ENCODE data around the gene C2orf80. TPM values are rescaled to one million over a fixed set of nuclear protein-coding genes. Genes with fewer than 3 reads are reported as not detected.
A peak's percentile ranks its signal among the peaks of the same experiment; 100 is the strongest.

Gene C2orf80
- total and polyA plus RNA-seq, 9 of the 15 experiments (the other 6 are each of a cell fraction or from before 2014, with no cell fraction given), result not detected

GRCh38 chr2:208175069-208175839 lies 14.6 kb downstream of the C2orf80 start:
- POLR2A ChIA-PET, result interaction anchor here (0.6 to 1.4 kb wide), 5 partner anchors 9 to 418 kb away, joined by 3 to 6 read pairs (median 3); no protein-coding TSS in a partner anchor
- H3K27ac ChIP-seq (ENCODE audit: extremely low read depth, low read depth, low read length), result no peak overlapping the region
- in situ Hi-C loops (cut with MboI) (no loop called here), intact Hi-C loops (cut with micrococcal nuclease) (loop anchor here (1.0 to 10.0 kb wide), 4 partner anchors 72 to 200 kb away; no protein-coding TSS in a partner anchor)
- peak overlapping the region; percentile 71 for H2AFZ ChIP-seq (ENCODE audit: low read depth, low read length)
- WGBS (ENCODE audit: insufficient coverage, low coverage, missing lambda C conversion rate), result 35% methylated on average over 16 of the region's 21 CpGs
- CTCF ChIA-PET (ENCODE audit: low intra/inter-chr PET ratio), result interaction anchor here (0.6 to 1.3 kb wide), 2 partner anchors 71 to 79 kb away, joined by 3 read pairs; partner anchors contain the start of gene IDH1
- H4K20me1 ChIP-seq (replicated peaks; ENCODE audit: control insufficient read depth, insufficient read depth, low read length), result no peaks in the 10 kb centered on the region
- H3K79me2 ChIP-seq (ENCODE audit: control insufficient read depth, insufficient read depth, low read length), result no peaks in the 10 kb centered on the region
- H3K9me1 ChIP-seq (ENCODE audit: control insufficient read depth, insufficient read depth, low read length), result no peaks in the 10 kb centered on the region
- FAIRE-seq, result peak; percentile 88
- no peaks in the 10 kb centered on the region for H3K36me3 ChIP-seq (ENCODE audit: control insufficient read depth, insufficient read depth, low read length)
- H3K4me2 ChIP-seq (ENCODE audit: insufficient read depth, low read length), result no peak overlapping the region
- no peaks in the 10 kb centered on the region; the same call in 1 of the 2 replicates for H3K9me3 ChIP-seq (replicated peaks; ENCODE audit: control insufficient read depth, insufficient read depth, low read depth, low read length)
- no TSS peak for BruUV-seq (replicated peaks)
- H3K4me1 ChIP-seq (replicated peaks in 1 of 2; ENCODE audit: control insufficient read depth in 2 of 2, insufficient read depth in 2 of 2, low read length in 2 of 2), result peaks cover 6 to 18% of the 10 kb centered on the region in 2 experiments; a peak in 3 of 5 replicates
- H3K9ac ChIP-seq (ENCODE audit: insufficient read depth in 1 of 2, low read depth in 2 of 2, low read length in 2 of 2), result no peak overlapping the region
- peak; percentile 98 for ATAC-seq
- no peak overlapping the region for H3K4me3 ChIP-seq
- H3K27me3 ChIP-seq (ENCODE audit: control insufficient read depth in 2 of 2, insufficient read depth in 2 of 2, low read length in 2 of 2), result no peaks in the 10 kb centered on the region
- peak; percentile 61 to 85 (median 66) for DNase-seq (ENCODE audit: extremely low read depth in 1 of 4, low spot score in 3 of 4)
- TF ChIP-seq MAFF (IDR thresholded peaks at IDR 0.05; ENCODE audit: low read length) (peak; percentile 73), MAFK (IDR thresholded peaks at IDR 0.05; ENCODE audit: low read length) (peak; percentile 76), MAFG (tag; conservative IDR thresholded peaks at IDR 0.05) (peak; percentile 82), SPI1 (IDR thresholded peaks at IDR 0.05; ENCODE audit: borderline replicate concordance, low read depth, low read length) (peak; percentile 14; the same call in 1 of the 2 replicates), JUND (IDR thresholded peaks at IDR 0.05; ENCODE audit: borderline replicate concordance, low read depth, low read length) (0 out of 2 replicates have a peak, but pooled peaks have one; percentile 37), JUND (tag; IDR thresholded peaks at IDR 0.05; ENCODE audit: borderline replicate concordance, low read depth, low read length) (no peak; the same call in 2 of the 3 replicates), TCF7L2 (IDR thresholded peaks at IDR 0.05; ENCODE audit: low read depth, low read length) (no peak), MYC (IDR thresholded peaks at IDR 0.05; ENCODE audit: low read depth, low read length) (peak; percentile 35; the same call in 1 of the 2 replicates), MYC (CRISPR knock-in tag; IDR thresholded peaks at IDR 0.05; ENCODE audit: borderline replicate concordance, low read depth) (no peak), RHOXF2B (CRISPR knock-in tag; conservative IDR thresholded peaks at IDR 0.05) (no peak), C11orf30 (IDR thresholded peaks at IDR 0.05; ENCODE audit: low read depth) (peak; percentile 81), SAFB (IDR thresholded peaks at IDR 0.05; ENCODE audit: borderline replicate concordance, low read depth, low read length) (no peak), ZNF316 (IDR thresholded peaks at IDR 0.05) (peak; percentile 92), ETV6 (IDR thresholded peaks at IDR 0.05; ENCODE audit: borderline replicate concordance in 1 of 2, low read depth in 2 of 2, low read length in 1 of 2) (no peak), ETV6 (CRISPR knock-in tag; IDR thresholded peaks at IDR 0.05; ENCODE audit: borderline replicate concordance) (no peak), TBL1XR1 (IDR thresholded peaks at IDR 0.05; ENCODE audit: low read length in 2 of 2) (no peak)
- TF ChIP-seq, protein P1, sequence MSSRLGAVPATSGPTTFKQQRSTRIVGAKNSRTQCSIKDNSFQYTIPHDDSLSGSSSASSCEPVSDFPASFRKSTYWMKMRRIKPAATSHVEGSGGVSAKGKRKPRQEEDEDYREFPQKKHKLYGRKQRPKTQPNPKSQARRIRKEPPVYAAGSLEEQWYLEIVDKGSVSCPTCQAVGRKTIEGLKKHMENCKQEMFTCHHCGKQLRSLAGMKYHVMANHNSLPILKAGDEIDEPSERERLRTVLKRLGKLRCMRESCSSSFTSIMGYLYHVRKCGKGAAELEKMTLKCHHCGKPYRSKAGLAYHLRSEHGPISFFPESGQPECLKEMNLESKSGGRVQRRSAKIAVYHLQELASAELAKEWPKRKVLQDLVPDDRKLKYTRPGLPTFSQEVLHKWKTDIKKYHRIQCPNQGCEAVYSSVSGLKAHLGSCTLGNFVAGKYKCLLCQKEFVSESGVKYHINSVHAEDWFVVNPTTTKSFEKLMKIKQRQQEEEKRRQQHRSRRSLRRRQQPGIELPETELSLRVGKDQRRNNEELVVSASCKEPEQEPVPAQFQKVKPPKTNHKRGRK (tag; IDR thresholded peaks at IDR 0.05), result peak; percentile 47; the same call in 1 of the 2 replicates
- TF ChIP-seq, protein P2, sequence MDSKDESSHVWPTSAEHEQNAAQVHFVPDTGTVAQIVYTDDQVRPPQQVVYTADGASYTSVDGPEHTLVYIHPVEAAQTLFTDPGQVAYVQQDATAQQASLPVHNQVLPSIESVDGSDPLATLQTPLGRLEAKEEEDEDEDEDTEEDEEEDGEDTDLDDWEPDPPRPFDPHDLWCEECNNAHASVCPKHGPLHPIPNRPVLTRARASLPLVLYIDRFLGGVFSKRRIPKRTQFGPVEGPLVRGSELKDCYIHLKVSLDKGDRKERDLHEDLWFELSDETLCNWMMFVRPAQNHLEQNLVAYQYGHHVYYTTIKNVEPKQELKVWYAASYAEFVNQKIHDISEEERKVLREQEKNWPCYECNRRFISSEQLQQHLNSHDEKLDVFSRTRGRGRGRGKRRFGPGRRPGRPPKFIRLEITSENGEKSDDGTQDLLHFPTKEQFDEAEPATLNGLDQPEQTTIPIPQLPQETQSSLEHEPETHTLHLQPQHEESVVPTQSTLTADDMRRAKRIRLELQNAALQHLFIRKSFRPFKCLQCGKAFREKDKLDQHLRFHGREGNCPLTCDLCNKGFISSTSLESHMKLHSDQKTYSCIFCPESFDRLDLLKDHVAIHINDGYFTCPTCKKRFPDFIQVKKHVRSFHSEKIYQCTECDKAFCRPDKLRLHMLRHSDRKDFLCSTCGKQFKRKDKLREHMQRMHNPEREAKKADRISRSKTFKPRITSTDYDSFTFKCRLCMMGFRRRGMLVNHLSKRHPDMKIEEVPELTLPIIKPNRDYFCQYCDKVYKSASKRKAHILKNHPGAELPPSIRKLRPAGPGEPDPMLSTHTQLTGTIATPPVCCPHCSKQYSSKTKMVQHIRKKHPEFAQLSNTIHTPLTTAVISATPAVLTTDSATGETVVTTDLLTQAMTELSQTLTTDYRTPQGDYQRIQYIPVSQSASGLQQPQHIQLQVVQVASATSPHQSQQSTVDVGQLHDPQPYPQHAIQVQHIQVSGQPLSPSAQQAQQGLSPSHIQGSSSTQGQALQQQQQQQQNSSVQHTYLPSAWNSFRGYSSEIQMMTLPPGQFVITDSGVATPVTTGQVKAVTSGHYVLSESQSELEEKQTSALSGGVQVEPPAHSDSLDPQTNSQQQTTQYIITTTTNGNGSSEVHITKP (IDR thresholded peaks at IDR 0.05; ENCODE audit: partially characterized antibody), result peak; percentile 7

Measured in K562 (cell line).